H9 (cell line): Measurements from ENCODE around the gene MTA2. TPM values are rescaled to one million over a fixed set of nuclear protein-coding genes. Genes with fewer than 3 reads are reported as not detected.
A peak's percentile ranks its signal among the peaks of the same experiment; 100 is the strongest.

Experiments used
- DNase-seq: peaks from one replicate; pipeline ENCODE4 v3.0.0-alpha.2; 2017
- H2AFZ ChIP-seq: one replicate; pipeline ENCODE4 v1.6.1; 2013; ENCODE audit warnings: mild to moderate bottlenecking, low read length, control low read depth, moderate library complexity
- H2AK5ac ChIP-seq: 2 replicates; pipeline ENCODE4 v1.6.1; 2013; ENCODE audit warnings: low read length, control low read depth, mixed read lengths; ENCODE audit not compliant: insufficient read length
- H2BK120ac ChIP-seq: one replicate; pipeline ENCODE4 v1.6.1; 2013; ENCODE audit warnings: low read depth, mild to moderate bottlenecking, low read length, control low read depth, inconsistent platforms; ENCODE audit not compliant: poor library complexity, severe bottlenecking
- H2BK12ac ChIP-seq: 2 replicates; pipeline ENCODE4 v1.6.1; 2013; ENCODE audit warnings: low read length, control low read depth, mixed read lengths, low read depth; ENCODE audit not compliant: insufficient read length
- H2BK15ac ChIP-seq: 2 replicates; pipeline ENCODE4 v1.6.1; 2013; ENCODE audit warnings: low read depth, low read length, control low read depth
- H2BK20ac ChIP-seq: one replicate; pipeline ENCODE4 v1.6.1; 2013; ENCODE audit warnings: low read depth, mild to moderate bottlenecking, low read length, control low read depth, inconsistent platforms; ENCODE audit not compliant: poor library complexity, severe bottlenecking
- H2BK5ac ChIP-seq: 2 replicates; pipeline ENCODE4 v1.6.1; 2013; ENCODE audit warnings: low read length, control low read depth, mixed read lengths; ENCODE audit not compliant: insufficient read length
- H3K14ac ChIP-seq: 2 replicates; pipeline ENCODE4 v1.6.1; 2013; ENCODE audit warnings: low read length, control low read depth; ENCODE audit not compliant: insufficient read depth
- H3K18ac ChIP-seq: 2 replicates; pipeline ENCODE4 v1.6.1; 2013; ENCODE audit warnings: low read depth, mild to moderate bottlenecking, mixed read lengths, low read length, control low read depth; ENCODE audit not compliant: insufficient read length
- H3K23ac ChIP-seq: 2 replicates; pipeline ENCODE4 v1.6.1; 2013; ENCODE audit warnings: low read length, control low read depth, mixed read lengths, low read depth; ENCODE audit not compliant: insufficient read length
- H3K23me2 ChIP-seq: 2 replicates; pipeline ENCODE4 v1.6.1; 2013; ENCODE audit warnings: low read depth, mild to moderate bottlenecking, mixed read lengths, low read length, control low read depth; ENCODE audit not compliant: insufficient read length, poor library complexity, severe bottlenecking
- H3K27ac ChIP-seq: 2 replicates; pipeline ENCODE4 v1.5.1; 2013; ENCODE audit warnings: low read length, control low read depth, mixed read lengths, low read depth; ENCODE audit not compliant: insufficient read length
- H3K27me3 ChIP-seq: 2 replicates; pipeline ENCODE4 v1.6.1; 2013; ENCODE audit warnings: low read length, control low read depth, inconsistent platforms; ENCODE audit not compliant: insufficient read depth
- H3K4ac ChIP-seq: 2 replicates; pipeline ENCODE4 v1.6.1; 2013; ENCODE audit warnings: low read depth, mild to moderate bottlenecking, control low read depth, inconsistent platforms, low read length, moderate library complexity
- H3K4me1 ChIP-seq: 2 replicates; pipeline ENCODE4 v1.6.1; 2013; ENCODE audit warnings: low read length, control low read depth, inconsistent platforms; ENCODE audit not compliant: insufficient read depth
- H3K4me2 ChIP-seq: 2 replicates; pipeline ENCODE4 v1.6.1; 2013; ENCODE audit warnings: low read length, control low read depth, mixed read lengths; ENCODE audit not compliant: insufficient read length, insufficient read depth
- H3K56ac ChIP-seq: 2 replicates; pipeline ENCODE4 v1.6.1; 2013; ENCODE audit warnings: low read depth, mild to moderate bottlenecking, mixed read lengths, low read length, control low read depth; ENCODE audit not compliant: insufficient read length
- H3K79me1 ChIP-seq: 2 replicates; pipeline ENCODE4 v1.6.1; 2013; ENCODE audit warnings: low read depth, mild to moderate bottlenecking, moderate library complexity, low read length, control low read depth, inconsistent platforms; ENCODE audit not compliant: insufficient read depth, poor library complexity, severe bottlenecking
- H3K79me2 ChIP-seq: 2 replicates; pipeline ENCODE4 v1.6.1; 2013; ENCODE audit warnings: low read length, control low read depth, inconsistent platforms; ENCODE audit not compliant: insufficient read depth
- H3K9ac ChIP-seq: 2 replicates; pipeline ENCODE4 v1.6.1; 2013; ENCODE audit warnings: low read length, control low read depth, mixed read lengths; ENCODE audit not compliant: insufficient read length; ENCODE audit errors: extremely low read depth
- H3K9me3 ChIP-seq: one replicate; pipeline ENCODE4 v1.6.1; 2013; ENCODE audit warnings: low read depth, low read length, inconsistent platforms; ENCODE audit not compliant: control insufficient read depth
- H3T11ph ChIP-seq: one replicate; pipeline ENCODE4 v1.6.1; 2013; ENCODE audit warnings: mild to moderate bottlenecking, low read length, control low read depth, inconsistent platforms
- H4K20me1 ChIP-seq: one replicate; pipeline ENCODE4 v1.6.1; 2013; ENCODE audit not compliant: control insufficient read depth, insufficient read length, insufficient read depth
- H4K5ac ChIP-seq: 2 replicates; pipeline ENCODE4 v1.6.1; 2013; ENCODE audit warnings: low read depth, mild to moderate bottlenecking, mixed read lengths, low read length, control low read depth; ENCODE audit not compliant: insufficient read length
- H4K8ac ChIP-seq: replicated peaks from 2 replicates; pipeline ENCODE4 v1.6.1; 2013; ENCODE audit warnings: low read length, control low read depth, mixed read lengths, low read depth; ENCODE audit not compliant: insufficient read length
- H4K91ac ChIP-seq: 2 replicates; pipeline ENCODE4 v1.6.1; 2013; ENCODE audit warnings: low read depth, mild to moderate bottlenecking, moderate library complexity, mixed read lengths, low read length, control low read depth; ENCODE audit not compliant: insufficient read length
- H3K27ac Mint-ChIP-seq, 3 experiments: 2 replicates in 2 of 3; 3 replicates in 1 of 3; pipeline ENCODE4 v1.8.0; 2020 to 2021; ENCODE audit warnings: mixed read lengths in 3 of 3, mild to moderate bottlenecking in 1 of 3, moderate library complexity in 1 of 3
- H3K27me3 Mint-ChIP-seq: 2 replicates; pipeline ENCODE4 v1.8.0; 2021; ENCODE audit warnings: low read depth, mild to moderate bottlenecking, moderate library complexity, mixed read lengths
- H3K36me3 Mint-ChIP-seq, 3 experiments: 2 replicates in 2 of 3; 3 replicates in 1 of 3; pipeline ENCODE4 v1.8.0; 2020 to 2021; ENCODE audit warnings: low read depth in 3 of 3, mixed read lengths in 3 of 3; ENCODE audit not compliant: insufficient read depth in 1 of 3
- H3K4me1 Mint-ChIP-seq, 2 experiments: 2 replicates each; pipeline ENCODE4 v1.8.0; 2020; ENCODE audit warnings: mixed read lengths in 2 of 2
- H3K4me3 Mint-ChIP-seq, 2 experiments: 2 replicates in 1 of 2; 3 replicates in 1 of 2; pipeline ENCODE4 v1.8.0; 2020 to 2021; ENCODE audit warnings: mild to moderate bottlenecking in 2 of 2, mixed read lengths in 2 of 2, moderate library complexity in 1 of 2
- H3K9me3 Mint-ChIP-seq, 2 experiments: 2 replicates in 1 of 2; 3 replicates in 1 of 2; pipeline ENCODE4 v1.8.0; 2020; ENCODE audit warnings: mild to moderate bottlenecking in 2 of 2, mixed read lengths in 2 of 2, moderate library complexity in 1 of 2
- WGBS: extraction: QIAGEN DNeasy Blood & Tissue Kit; methylation state at CpG from one replicate; pipeline ENCODE4 v1.1.7; 2013; ENCODE audit warnings: missing lambda C conversion rate, low lambda C conversion rate, mixed read lengths; ENCODE audit not compliant: insufficient read length; ENCODE audit errors: extremely low coverage; 5-methylcytosine and 5-hydroxymethylcytosine counted together
- total RNA-seq: library from RNA; stranded (reverse); gene quantifications from 2 replicates; pipeline ENCODE4 v1.2.1, GENCODE V29; 2021
- TF ChIP-seq, protein P1 (sequence below): fragments of 200-600 bp; sonication (generic); conservative IDR thresholded peaks from 3 replicates; pipeline ENCODE4 v1.8.0; 2021; ENCODE audit warnings: antibody characterized with exemption, mild to moderate bottlenecking

The MTA2 gene
- total RNA-seq, 1 experiment from 2014 or later = 143 TPM

DNA sequence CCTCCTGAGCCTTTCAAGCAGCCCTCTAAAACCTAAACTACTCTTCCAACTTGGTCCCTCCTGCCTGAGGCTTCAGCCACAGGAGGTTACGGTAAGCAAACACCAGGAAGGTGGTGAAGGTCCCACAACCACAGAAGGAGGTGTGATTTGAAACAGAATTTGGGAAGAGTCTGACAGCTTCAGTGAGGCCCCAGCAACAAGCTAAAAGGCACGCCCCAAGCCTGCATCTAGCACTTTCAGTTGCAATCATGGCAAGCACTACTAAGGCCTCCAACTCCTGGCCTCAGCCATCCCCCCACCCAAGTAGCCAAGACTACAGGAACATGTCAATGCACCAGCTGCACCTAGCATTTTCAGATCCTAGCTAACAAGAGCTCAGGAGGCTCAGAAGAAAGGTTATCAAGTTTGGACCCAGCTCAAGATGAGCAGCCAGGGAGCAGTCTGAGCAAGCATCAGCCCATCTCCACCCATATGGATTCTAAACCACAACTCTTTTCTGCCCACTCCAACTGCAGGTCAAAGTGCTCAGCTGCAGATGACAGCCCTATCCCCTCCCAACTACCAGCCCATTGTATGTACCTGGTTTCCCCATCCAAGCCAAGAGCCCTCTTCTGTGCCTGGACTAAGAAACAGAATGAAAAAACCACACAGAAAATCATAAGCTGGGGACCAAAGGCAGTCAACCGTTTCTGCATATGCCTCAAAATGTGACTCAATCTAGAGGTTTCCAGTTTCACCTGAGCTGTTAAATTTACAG is 44.6 kb downstream of the MTA2 start:
- Mint-ChIP-seq H3K27me3 (peaks cover 2% of the 10 kb centered on the region; the same call in 1 of the 2 replicates), H3K4me3 (peak overlapping the region in 1 of 2 experiments; percentile 47; a peak in 2 of 5 replicates), H3K9me3 (no peaks in the 10 kb centered on the region; a peak in 1 of 5 replicates), H3K4me1 (peaks cover 73 to 79% of the 10 kb centered on the region in 2 experiments), H3K27ac (peak overlapping the region; percentile 93 to 98 (median 96)), H3K36me3 (peaks cover 30 to 68% (median 45%) of the 10 kb centered on the region in 3 experiments)
- Histone ChIP-seq H3K4me2 (no peak overlapping the region), H3T11ph (no peak overlapping the region), H3K4me1 (peaks cover 24% of the 10 kb centered on the region; the same call in 1 of the 2 replicates), H2AFZ (no peak overlapping the region), H4K5ac (no peak overlapping the region), H3K4ac (no peak overlapping the region), H3K79me1 (no peaks in the 10 kb centered on the region), H4K91ac (no peak overlapping the region), H3K23ac (no peak overlapping the region), H3K56ac (no peak overlapping the region), H2AK5ac (no peak overlapping the region), H3K18ac (peak overlapping the region; percentile 43), H4K20me1 (peaks cover 2% of the 10 kb centered on the region), H2BK5ac (no peak overlapping the region), H2BK15ac (no peak overlapping the region), H3K27me3 (no peaks in the 10 kb centered on the region), H2BK20ac (no peak overlapping the region), H3K23me2 (no peaks in the 10 kb centered on the region), H3K27ac (peak overlapping the region; percentile 4), H3K9ac (no peak overlapping the region), H3K9me3 (no peaks in the 10 kb centered on the region), H3K14ac (no peak overlapping the region), H4K8ac (no peak overlapping the region), H2BK120ac (no peak overlapping the region), H3K79me2 (no peaks in the 10 kb centered on the region), H2BK12ac (no peak overlapping the region)
- no CpG with 5 or more reads among the region's 3 CpGs for WGBS
- TF ChIP-seq, protein P1, sequence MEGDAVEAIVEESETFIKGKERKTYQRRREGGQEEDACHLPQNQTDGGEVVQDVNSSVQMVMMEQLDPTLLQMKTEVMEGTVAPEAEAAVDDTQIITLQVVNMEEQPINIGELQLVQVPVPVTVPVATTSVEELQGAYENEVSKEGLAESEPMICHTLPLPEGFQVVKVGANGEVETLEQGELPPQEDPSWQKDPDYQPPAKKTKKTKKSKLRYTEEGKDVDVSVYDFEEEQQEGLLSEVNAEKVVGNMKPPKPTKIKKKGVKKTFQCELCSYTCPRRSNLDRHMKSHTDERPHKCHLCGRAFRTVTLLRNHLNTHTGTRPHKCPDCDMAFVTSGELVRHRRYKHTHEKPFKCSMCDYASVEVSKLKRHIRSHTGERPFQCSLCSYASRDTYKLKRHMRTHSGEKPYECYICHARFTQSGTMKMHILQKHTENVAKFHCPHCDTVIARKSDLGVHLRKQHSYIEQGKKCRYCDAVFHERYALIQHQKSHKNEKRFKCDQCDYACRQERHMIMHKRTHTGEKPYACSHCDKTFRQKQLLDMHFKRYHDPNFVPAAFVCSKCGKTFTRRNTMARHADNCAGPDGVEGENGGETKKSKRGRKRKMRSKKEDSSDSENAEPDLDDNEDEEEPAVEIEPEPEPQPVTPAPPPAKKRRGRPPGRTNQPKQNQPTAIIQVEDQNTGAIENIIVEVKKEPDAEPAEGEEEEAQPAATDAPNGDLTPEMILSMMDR = no peak
- no peak for DNase-seq
